GM12872 (cell line): ENCODE data around the gene GORASP2.

ENCODE experiments used
- CTCF ChIP-seq: IDR thresholded peaks from 3 replicates; pipeline ENCODE4 v1.5.1; 2011; ENCODE audit warnings: low read depth, mild to moderate bottlenecking, low read length, moderate library complexity; ENCODE audit not compliant: insufficient read depth

The GORASP2 gene

GRCh38 chr2:170926743-170927297, 2.2 kb upstream of the GORASP2 start:
- no peak for TF ChIP-seq CTCF

GRCh38 chr2:170928036-170928823, 823 bp upstream of the GORASP2 start:
- TF ChIP-seq CTCF: no peak

- no peak for TF ChIP-seq CTCF
Observed at GRCh38 chr2:170929686-170930050, 615 bp downstream of the GORASP2 start.

GRCh38 chr2:170930131-170930990, 1.3 kb downstream of the GORASP2 start:
- no peak for TF ChIP-seq CTCF

- TF ChIP-seq CTCF: no peak
Observed at GRCh38 chr2:170930991-170931266, 1.9 kb downstream of the GORASP2 start.

GRCh38 chr2:170932166-170932565, 3.1 kb downstream of the GORASP2 start:
- TF ChIP-seq CTCF: no peak

GRCh38 chr2:170932948-170933347, 3.9 kb downstream of the GORASP2 start:
- no peak for TF ChIP-seq CTCF
